ENCODE results near the gene BAHCC1. TPM values are rescaled to one million over a fixed set of nuclear protein-coding genes. Genes with fewer than 3 reads are reported as not detected.

The BAHCC1 gene
- total and polyA plus RNA-seq, 11 donors, result 6.0 to 19.6 (median 8.9) TPM

GRCh38 chr17:81498953-81499600, 103.8 kb downstream of the BAHCC1 start:
- H3K9me3 ChIP-seq, result no peaks in the 10 kb centered on the region

DNA sequence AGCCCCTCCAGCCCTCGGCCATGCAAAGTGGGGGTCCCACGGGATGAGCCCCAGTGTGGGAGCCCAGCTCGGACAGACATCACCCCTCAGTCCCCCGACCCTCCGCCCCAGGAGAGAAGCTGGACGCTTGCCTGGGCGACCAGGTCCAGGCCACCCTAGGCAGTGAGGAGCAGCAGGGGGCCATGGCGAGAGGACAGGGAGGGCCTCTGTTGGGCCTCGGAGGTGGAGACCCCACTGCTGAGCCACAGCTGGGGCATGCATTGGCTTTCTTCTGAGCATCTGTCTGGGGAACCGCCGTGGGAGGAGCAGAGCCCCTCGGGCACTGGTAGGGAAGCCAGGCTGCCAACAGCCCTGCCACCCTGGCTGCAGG, 104.3 kb downstream of the BAHCC1 start:
- 42 to 84% (median 76%) methylated on average over 1 to 12 of the region's 12 CpGs for WGBS, 4 donors

More at GRCh38 chr17:81498953-81499600, 103.8 kb downstream of the BAHCC1 start:
- peak overlapping the region in 2 of 12 donors; percentile 12 to 23 for H3K4me3 ChIP-seq
- intact Hi-C loops (cut with DNase I), result no loop called here
- DNase-seq (no peak), ATAC-seq (peak in 2 of 4 donors; percentile 36 to 38)
- TF ChIP-seq POLR2A (IDR thresholded peaks at IDR 0.05), result no peak
- TF ChIP-seq, protein P1, sequence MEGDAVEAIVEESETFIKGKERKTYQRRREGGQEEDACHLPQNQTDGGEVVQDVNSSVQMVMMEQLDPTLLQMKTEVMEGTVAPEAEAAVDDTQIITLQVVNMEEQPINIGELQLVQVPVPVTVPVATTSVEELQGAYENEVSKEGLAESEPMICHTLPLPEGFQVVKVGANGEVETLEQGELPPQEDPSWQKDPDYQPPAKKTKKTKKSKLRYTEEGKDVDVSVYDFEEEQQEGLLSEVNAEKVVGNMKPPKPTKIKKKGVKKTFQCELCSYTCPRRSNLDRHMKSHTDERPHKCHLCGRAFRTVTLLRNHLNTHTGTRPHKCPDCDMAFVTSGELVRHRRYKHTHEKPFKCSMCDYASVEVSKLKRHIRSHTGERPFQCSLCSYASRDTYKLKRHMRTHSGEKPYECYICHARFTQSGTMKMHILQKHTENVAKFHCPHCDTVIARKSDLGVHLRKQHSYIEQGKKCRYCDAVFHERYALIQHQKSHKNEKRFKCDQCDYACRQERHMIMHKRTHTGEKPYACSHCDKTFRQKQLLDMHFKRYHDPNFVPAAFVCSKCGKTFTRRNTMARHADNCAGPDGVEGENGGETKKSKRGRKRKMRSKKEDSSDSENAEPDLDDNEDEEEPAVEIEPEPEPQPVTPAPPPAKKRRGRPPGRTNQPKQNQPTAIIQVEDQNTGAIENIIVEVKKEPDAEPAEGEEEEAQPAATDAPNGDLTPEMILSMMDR (IDR thresholded peaks at IDR 0.05), result no peak
- no peaks in the 10 kb centered on the region for H3K27me3 ChIP-seq
- H3K36me3 ChIP-seq, result no peaks in the 10 kb centered on the region
- no peak overlapping the region for H3K27ac ChIP-seq
- H3K4me1 ChIP-seq, result peaks cover 0 to 6% (median 0%) of the 10 kb centered on the region in 12 donors
- WGBS, 4 donors, result 62 to 89% (median 67%) methylated on average over 44 to 64 of the region's 64 CpGs

GRCh38 chr17:81500047-81500446, 104.8 kb downstream of the BAHCC1 start:
- ATAC-seq (no peak), DNase-seq (peak in 1 of 5 donors; percentile 36)
- no peaks in the 10 kb centered on the region for H3K36me3 ChIP-seq
- no peaks in the 10 kb centered on the region for H3K27me3 ChIP-seq
- intact Hi-C loops (cut with DNase I), result no loop called here
- no peak overlapping the region for H3K4me3 ChIP-seq
- no peak for TF ChIP-seq POLR2A (IDR thresholded peaks at IDR 0.05)
- TF ChIP-seq, protein P1 (IDR thresholded peaks at IDR 0.05), result no peak
- no peaks in the 10 kb centered on the region for H3K9me3 ChIP-seq
- no peak overlapping the region for H3K27ac ChIP-seq
- H3K4me1 ChIP-seq, result peaks cover 0 to 6% (median 0%) of the 10 kb centered on the region in 12 donors
- WGBS, 4 donors, result 42 to 57% (median 49%) methylated on average over 5 to 7 of the region's 7 CpGs

More for the DNA sequence above, 104.3 kb downstream of the BAHCC1 start:
- DNase-seq (no peak), ATAC-seq (no peak)
- H3K27ac ChIP-seq, result no peak overlapping the region
- peak overlapping the region in 1 of 12 donors; percentile 12 for H3K4me3 ChIP-seq
- H3K36me3 ChIP-seq, result no peaks in the 10 kb centered on the region
- H3K27me3 ChIP-seq, result no peaks in the 10 kb centered on the region
- peaks cover 0 to 6% (median 0%) of the 10 kb centered on the region in 12 donors for H3K4me1 ChIP-seq
- intact Hi-C loops (cut with DNase I), result no loop called here
- H3K9me3 ChIP-seq, result no peaks in the 10 kb centered on the region
- TF ChIP-seq POLR2A (IDR thresholded peaks at IDR 0.05), result no peak
- TF ChIP-seq, protein P1 (IDR thresholded peaks at IDR 0.05), result no peak

GRCh38 chr17:81502471-81503017, 107.3 kb downstream of the BAHCC1 start:
- intact Hi-C loops (cut with DNase I), result no loop called here
- DNase-seq, result no peak
- peaks cover 0 to 6% (median 0%) of the 10 kb centered on the region in 12 donors for H3K4me1 ChIP-seq
- H3K9me3 ChIP-seq, result no peaks in the 10 kb centered on the region
- TF ChIP-seq POLR2A (IDR thresholded peaks at IDR 0.05), result no peak
- TF ChIP-seq, protein P1 (IDR thresholded peaks at IDR 0.05), result no peak
- ATAC-seq, result peak in 1 of 4 donors; percentile 4
- no peak overlapping the region for H3K4me3 ChIP-seq
- no peak overlapping the region for H3K27ac ChIP-seq
- H3K27me3 ChIP-seq, result no peaks in the 10 kb centered on the region
- H3K36me3 ChIP-seq, result no peaks in the 10 kb centered on the region
- WGBS, 4 donors, result 57 to 69% (median 61%) methylated on average over 9 to 12 of the region's 12 CpGs
